Naive thymus-derived CD8-positive, alpha-beta T cell (primary cell): ENCODE results near the gene GRIP2. TPM values are rescaled to one million over a fixed set of nuclear protein-coding genes. Genes with fewer than 3 reads are reported as not detected.

Source experiments
- ATAC-seq, 2 donors: fragments of 150-1000 bp; cut with Tn5 transposase in 1 of 2; sonication (Bioruptor Pico), chemical (Tn5 transposase) in 1 of 2; 1 replicate in 1 of 2; 2 replicates in 1 of 2; pipeline ENCODE4 v1.10.0; 2021; ENCODE audit warnings: mild to moderate bottlenecking in 2 of 2, moderate library complexity in 2 of 2
- POLR2A ChIA-PET: fragments of 350-600 bp; sonication (Branson Sonifier 250); formaldehyde crosslinking; loops from one replicate; lab custom pipeline; 2021; ENCODE audit warnings: antibody characterized with exemption; lab: Charles Lee
- DNase-seq, 10 donors: peaks; one replicate each; pipeline versions ENCODE4 v3.0.0 to v3.0.0-alpha.2; 2020 to 2022
- H3K27ac Mint-ChIP-seq, 10 donors: one replicate each; pipeline ENCODE4 v1.8.0; 2020 to 2022; ENCODE audit warnings: mild to moderate bottlenecking in 10 of 10, mixed read lengths in 10 of 10, moderate library complexity in 4 of 10, inconsistent platforms in 1 of 10
- H3K27me3 Mint-ChIP-seq, 5 donors: one replicate each; pipeline ENCODE4 v1.8.0; 2021 to 2022; ENCODE audit warnings: mixed read lengths in 5 of 5
- H3K36me3 Mint-ChIP-seq, 3 donors: one replicate each; pipeline ENCODE4 v1.8.0; 2020 to 2022; ENCODE audit warnings: mixed read lengths in 3 of 3, mild to moderate bottlenecking in 2 of 3, inconsistent platforms in 1 of 3
- H3K4me1 Mint-ChIP-seq, 4 donors: one replicate each; pipeline ENCODE4 v1.8.0; 2021 to 2022; ENCODE audit warnings: mixed read lengths in 4 of 4
- H3K4me3 Mint-ChIP-seq, 10 donors: one replicate each; pipeline ENCODE4 v1.8.0; 2020 to 2022; ENCODE audit warnings: mild to moderate bottlenecking in 10 of 10, mixed read lengths in 10 of 10, moderate library complexity in 6 of 10, inconsistent platforms in 1 of 10
- H3K9me3 Mint-ChIP-seq, 9 donors: one replicate each; pipeline ENCODE4 v1.8.0; 2020 to 2022; ENCODE audit warnings: mixed read lengths in 9 of 9, mild to moderate bottlenecking in 3 of 9, inconsistent platforms in 1 of 9, moderate library complexity in 1 of 9
- polyA plus RNA-seq, 3 donors: library from polyadenylated mRNA; unstranded; fragments of 300-500 nt; fragmentation: Illumina TruSeq; gene quantifications; one replicate each; pipeline ENCODE4 v1.2.3, GENCODE V29; 2021
- total RNA-seq, 8 experiments: library from RNA in 2 of 8; stranded (reverse) in 2 of 8; gene quantifications; one replicate each; pipeline ENCODE4 v1.2.3 and lab custom pipeline; 2021 to 2026

Gene GRIP2
- total and polyA plus RNA-seq, 5 experiments from 2014 or later: not detected

- no peak for ATAC-seq
Observed at GRCh38 chr3:14441240-14441919, 98.8 kb downstream of the GRIP2 start.

GRCh38 chr3:14440531-14441239, 99.5 kb downstream of the GRIP2 start:
- Mint-ChIP-seq H3K27me3 (no peaks in the 10 kb centered on the region), H3K36me3 (peaks cover 3 to 14% (median 5%) of the 10 kb centered on the region in 3 donors), H3K27ac (peak overlapping the region in 1 of 10 donors; percentile 90), H3K4me3 (no peak overlapping the region), H3K4me1 (peaks cover 12 to 44% (median 36%) of the 10 kb centered on the region in 4 donors), H3K9me3 (no peaks in the 10 kb centered on the region)
- POLR2A ChIA-PET: interaction anchor here (2.0 kb wide), 1 partner anchor 10 kb away, joined by 4 read pairs; no protein-coding TSS in a partner anchor
- DNase-seq (no peak), ATAC-seq (no peak)

More at GRCh38 chr3:14441240-14441919, 98.8 kb downstream of the GRIP2 start:
- peaks cover 7 to 21% (median 11%) of the 10 kb centered on the region in 3 donors for H3K36me3 Mint-ChIP-seq
- H3K9me3 Mint-ChIP-seq: no peaks in the 10 kb centered on the region
- peaks cover 12 to 39% (median 36%) of the 10 kb centered on the region in 4 donors for H3K4me1 Mint-ChIP-seq
- H3K4me3 Mint-ChIP-seq: no peak overlapping the region
- H3K27me3 Mint-ChIP-seq: no peaks in the 10 kb centered on the region
- no peak for DNase-seq
- peak overlapping the region in 2 of 10 donors; percentile 3 to 79 for H3K27ac Mint-ChIP-seq
- POLR2A ChIA-PET: interaction anchor here (2.0 kb wide), 1 partner anchor 11 kb away, joined by 4 read pairs; no protein-coding TSS in a partner anchor

- DNase-seq: no peak
- no peak for ATAC-seq
- peaks cover 12 to 50% (median 39%) of the 10 kb centered on the region in 4 donors for H3K4me1 Mint-ChIP-seq
- POLR2A ChIA-PET: no interaction called here
- peaks cover 0 to 9% (median 2%) of the 10 kb centered on the region in 3 donors for H3K36me3 Mint-ChIP-seq
- H3K27ac Mint-ChIP-seq: peak overlapping the region in 1 of 10 donors; percentile 90
- no peaks in the 10 kb centered on the region for H3K9me3 Mint-ChIP-seq
- H3K27me3 Mint-ChIP-seq: no peaks in the 10 kb centered on the region
- no peak overlapping the region for H3K4me3 Mint-ChIP-seq
Observed at GRCh38 chr3:14440168-14440518, 100.0 kb downstream of the GRIP2 start.

GRCh38 chr3:14439501-14440167, 100.5 kb downstream of the GRIP2 start:
- Mint-ChIP-seq H3K27ac (peak overlapping the region in 7 of 10 donors; percentile 35 to 90 (median 57)), H3K4me3 (no peak overlapping the region), H3K36me3 (peaks cover 0 to 6% (median 2%) of the 10 kb centered on the region in 3 donors), H3K9me3 (no peaks in the 10 kb centered on the region), H3K27me3 (no peaks in the 10 kb centered on the region), H3K4me1 (peaks cover 15 to 55% (median 44%) of the 10 kb centered on the region in 4 donors)
- ATAC-seq: no peak
- no peak for DNase-seq
- POLR2A ChIA-PET: no interaction called here

Other genes with a start within 250 kb of the GRIP2 start
- gene SLC6A6, start 137.7 kb downstream of the GRIP2 start, total RNA-seq: 10 to 100 TPM; 43.1 to 43.7 TPM
- 1 to 10 TPM; 2.1 to 5.0 (median 3.0) TPM for gene SLC6A6, start 137.7 kb downstream of the GRIP2 start, polyA plus RNA-seq
- gene CCDC174, start 111.4 kb upstream of the GRIP2 start, total RNA-seq: 10 to 100 TPM; 43.0 to 47.1 TPM
- 10 to 100 TPM; 16.6 to 26.2 (median 22.8) TPM for gene CCDC174, start 111.4 kb upstream of the GRIP2 start, polyA plus RNA-seq
- gene C3orf20, start 134.8 kb upstream of the GRIP2 start, total RNA-seq: under 1 TPM; 0.44 to 0.69 TPM
- gene C3orf20, start 134.8 kb upstream of the GRIP2 start, polyA plus RNA-seq: under 1 TPM in 1 of 3 donors, not detected in 2; 0.03 TPM